Measurements from ENCODE around the gene RNF34.

RNF34 gene

DNA sequence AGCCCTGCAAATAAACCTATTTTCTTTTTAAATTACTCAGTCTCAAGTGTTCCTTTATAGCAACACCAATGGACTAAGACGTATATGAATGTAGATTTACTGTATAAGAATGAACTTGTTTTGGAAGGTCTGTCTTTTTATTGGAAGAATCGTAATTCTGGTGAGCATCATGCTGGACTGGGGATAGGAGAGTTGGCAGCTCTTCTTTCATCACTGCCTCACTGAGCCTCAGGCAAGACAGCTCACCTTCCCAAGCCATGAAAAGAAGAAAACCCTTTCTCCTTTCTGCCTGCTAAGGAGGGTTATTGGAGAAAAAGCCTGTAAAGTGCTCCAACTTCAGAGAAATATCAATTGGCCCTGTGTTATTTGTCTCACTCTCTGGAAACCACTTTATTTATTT lies 9.1 kb upstream of the RNF34 start:
- DNase-seq: no peak

DNA sequence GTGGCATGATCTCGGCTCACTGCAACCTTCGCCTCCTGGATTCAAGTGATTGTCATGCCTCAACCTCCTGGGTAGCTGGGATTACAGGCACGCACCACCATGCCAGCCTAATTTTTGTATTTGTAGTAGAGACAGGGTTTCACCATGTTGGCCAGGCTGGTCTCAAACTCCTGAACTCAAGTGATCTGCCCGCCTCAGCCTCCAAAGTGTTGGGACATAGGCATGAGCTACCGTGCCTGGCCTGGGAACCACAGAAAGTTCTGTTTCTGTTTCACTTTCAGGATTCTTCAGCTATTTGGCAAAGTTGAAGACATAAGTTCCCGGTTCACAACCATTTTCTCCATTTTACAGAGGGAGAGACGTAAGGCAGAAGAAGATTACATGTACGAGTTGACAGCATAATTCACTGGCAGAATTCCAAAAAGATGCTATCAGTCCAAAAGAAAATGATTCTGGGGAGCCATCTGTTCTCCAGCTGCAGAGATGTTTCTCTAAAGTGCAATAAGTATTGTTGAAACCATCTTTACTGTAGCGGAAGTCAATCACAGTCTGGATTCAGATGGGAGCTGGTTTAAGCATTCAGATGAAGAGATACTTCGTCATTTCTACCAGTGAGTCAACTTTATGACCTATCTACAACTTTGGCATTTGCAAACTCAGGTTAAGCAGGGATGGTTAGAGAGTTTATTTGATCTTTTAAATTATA lies 8.1 kb upstream of the RNF34 start:
- DNase-seq: no peak

DNA sequence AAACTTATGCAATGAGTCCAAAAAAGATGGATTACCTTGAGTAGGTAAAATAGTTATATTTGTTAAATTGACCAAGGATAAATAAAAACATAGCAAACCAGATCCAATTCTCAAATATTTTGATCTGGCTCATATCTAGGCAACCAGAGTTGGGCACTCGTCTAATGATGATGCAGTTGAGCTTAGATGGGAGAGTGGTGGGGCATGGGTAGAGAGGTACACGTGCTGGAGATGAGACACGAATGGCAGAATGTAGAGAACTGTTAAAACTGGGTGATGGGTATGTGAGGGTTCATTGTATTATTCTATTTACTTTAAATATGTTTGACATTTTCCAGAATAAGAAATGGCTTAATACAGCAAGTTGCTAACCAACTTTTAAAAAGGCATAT lies 7.6 kb upstream of the RNF34 start:
- DNase-seq: no peak

DNA sequence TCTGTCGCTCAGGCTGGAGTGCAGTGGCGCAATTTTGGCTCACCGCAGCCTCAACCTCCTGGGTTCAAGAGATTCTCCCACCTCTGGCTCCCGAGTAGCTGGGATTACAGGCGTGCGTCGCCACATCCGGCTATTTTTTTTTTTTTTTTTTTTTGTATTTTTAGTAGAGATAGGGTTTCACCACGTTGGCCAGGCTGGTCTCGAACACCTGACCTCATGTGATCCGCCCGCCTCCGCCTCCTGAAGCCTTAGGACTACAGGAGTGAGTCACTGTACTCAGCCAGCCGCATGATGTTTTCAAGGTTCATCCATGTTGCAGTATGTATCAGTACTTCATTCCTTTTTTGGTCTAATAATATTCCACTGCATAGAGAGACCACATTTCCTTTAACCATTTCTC lies 2.4 kb upstream of the RNF34 start:
- no peak for DNase-seq

DNA sequence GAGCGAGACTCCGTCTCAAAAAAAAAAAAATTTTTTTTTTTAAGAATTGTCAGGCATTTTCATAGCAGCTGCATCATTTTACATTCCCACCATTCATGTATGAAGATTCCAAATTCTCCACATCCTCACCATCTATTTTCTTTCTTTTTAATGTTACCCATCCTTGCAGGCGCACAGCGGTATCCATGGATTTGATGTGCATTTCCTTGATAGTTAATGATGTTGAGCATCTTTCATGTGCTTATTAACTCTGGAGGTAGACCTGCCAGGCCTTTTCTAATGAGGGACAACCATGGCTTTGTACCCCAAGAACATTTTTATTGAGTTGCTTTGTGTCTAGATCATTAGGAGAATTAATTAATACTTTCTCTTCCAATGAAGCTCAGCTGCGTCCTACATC lies 1.6 kb upstream of the RNF34 start:
- DNase-seq: no peak

DNA sequence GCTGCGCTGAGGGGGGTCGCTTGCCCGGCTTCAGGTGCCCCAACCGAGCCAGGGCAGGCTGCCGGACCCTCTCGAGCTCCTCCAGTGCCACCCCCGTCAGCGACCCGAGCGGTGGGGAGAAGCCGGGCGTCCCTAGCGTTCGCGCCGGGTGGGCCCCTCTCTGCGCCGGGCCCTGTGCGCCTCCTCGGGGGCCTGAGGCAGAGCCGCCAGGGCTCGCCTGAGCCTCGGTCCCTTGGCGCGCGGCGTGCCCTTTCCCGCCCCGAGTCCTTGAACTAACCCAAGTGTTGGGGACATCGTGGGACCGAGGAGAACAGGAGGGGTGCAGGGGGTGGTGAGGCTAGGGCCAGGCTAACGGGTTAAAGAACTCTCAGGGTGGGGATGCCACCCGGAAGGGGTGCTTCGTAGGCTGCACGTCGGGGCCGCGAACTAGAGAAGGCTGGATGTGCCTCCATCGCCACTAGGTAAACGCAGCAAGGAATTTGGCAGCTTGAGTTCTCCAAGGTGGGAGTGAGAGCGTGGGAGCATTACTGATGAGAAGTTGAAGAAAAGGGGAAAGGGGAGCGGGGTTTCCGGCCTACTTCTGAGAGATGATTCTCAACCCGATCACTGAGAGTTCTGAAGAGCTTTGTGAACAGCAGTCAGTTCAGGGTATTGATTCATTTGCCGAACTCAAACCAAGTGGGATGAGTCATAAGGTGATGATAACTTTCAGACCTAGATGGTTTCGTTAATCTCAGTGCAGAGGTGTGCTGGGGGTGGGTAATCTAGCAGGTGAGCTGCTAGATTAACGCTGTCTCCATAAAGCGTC lies 618 bp downstream of the RNF34 start:
- DNase-seq: peak in 1 of 2 experiments; percentile 19

DNA sequence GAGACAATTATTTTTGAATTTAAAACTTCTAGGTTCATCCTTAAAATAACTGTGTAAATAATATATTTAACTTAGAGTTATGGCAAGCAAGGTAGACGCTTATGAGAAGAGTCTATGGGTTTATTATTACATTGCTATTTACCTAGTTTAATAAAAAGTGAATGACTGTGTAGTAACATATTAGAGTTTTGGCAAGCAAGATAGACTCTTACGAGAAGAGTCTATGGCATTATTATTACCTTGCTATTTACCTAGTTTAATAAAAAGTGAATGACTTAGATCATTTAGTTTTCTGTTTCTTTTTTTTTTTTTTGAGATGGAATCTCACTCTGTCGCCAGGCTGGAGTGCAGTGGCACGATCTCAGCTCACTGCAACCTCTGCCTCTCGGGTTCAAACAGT lies 3.8 kb downstream of the RNF34 start:
- DNase-seq: no peak

DNA sequence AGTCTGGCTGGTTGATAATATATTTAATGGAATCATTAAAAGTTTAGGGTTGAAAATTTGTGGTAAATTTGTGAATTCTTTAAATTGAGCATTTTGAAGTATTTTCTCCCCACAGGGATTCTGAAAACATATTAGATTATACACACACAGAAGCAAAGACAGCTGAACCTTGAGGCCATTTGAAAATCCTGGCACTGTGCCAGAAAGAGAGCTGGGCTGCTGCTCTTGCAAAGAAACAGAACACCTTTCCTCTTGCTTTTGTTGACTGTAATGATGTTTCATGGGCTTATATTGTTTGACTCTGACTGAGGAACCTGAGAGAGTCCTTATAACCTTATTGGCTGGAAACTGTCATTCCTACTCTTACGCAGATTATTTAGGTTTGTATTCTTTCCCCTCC lies 4.8 kb downstream of the RNF34 start:
- DNase-seq: no peak

DNA sequence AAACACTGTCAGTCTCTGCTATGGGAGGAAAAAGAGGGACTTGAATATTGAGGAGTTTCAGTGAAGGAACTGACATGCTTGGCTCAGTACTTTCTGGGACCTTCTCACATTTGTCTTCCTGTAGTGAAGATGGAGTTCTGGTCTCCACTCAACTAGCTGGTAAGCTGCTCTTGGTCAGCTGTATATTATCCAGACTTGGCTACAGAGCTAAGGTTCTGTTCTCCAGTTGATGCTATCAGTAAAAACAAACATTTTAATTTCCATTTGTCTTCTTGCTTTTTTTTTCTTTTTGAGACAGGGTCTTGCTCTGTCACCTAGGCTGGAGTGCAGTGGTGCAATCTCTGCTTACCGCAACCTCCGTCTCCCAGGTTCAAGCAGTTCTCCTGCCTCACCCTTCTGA lies 5.3 kb downstream of the RNF34 start:
- DNase-seq: no peak

DNA sequence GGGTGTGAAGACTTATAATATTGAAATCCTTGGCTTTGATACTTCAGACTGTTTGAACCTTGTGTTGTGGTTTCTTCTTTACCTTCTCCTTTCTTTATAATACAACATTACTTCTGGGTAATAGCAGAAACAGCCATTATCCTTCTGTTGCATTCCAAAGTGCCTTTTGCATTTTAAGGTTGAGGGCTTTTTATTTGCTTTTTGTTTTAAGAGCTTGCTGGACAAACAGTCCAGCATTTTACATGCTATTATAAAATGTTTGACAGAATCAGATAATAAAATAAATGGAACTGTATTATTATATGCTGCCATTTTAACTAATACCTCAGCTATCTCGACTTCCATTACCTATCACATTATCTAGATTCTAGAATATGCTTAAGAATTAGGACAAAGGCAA lies 14.0 kb downstream of the RNF34 start:
- no peak for DNase-seq

DNA sequence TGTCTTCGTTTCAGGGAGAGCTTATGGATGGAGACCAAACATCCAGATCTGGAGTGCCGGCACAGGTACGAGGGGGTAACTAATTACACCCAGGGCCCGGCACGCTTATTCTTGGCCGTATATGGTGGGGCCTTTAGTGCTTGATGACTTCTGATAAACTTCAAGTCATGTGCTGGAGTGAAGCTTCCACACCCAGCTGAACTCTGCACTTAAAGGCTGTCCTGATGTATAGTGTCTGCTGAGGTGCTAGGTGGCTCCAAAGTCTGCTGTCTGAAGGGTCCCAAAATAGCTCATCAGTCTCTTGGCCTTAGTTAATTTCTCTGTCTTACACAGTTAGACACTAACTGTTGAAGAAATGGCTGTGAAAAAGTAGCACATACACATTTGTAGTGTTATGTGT lies 17.9 kb downstream of the RNF34 start:
- DNase-seq: no peak

DNA sequence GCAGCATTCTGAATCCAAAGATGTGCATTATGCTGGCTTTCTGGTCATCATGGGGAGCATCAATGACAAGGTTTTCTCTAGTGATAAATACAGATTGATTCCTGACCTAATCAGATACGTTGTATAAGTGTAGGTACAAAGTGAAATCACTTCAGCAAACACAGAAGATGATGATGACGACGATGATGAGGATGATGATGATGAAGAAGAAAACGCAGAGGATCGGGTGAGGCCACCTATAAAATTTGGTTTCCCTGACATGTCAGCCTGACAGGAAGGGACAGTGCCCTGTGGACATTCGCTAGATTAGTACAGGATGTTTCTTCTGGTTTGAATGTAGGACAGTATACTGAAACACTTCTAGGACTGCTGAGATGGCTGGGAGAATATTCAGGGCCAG lies 20.2 kb downstream of the RNF34 start:
- no peak for DNase-seq

DNA sequence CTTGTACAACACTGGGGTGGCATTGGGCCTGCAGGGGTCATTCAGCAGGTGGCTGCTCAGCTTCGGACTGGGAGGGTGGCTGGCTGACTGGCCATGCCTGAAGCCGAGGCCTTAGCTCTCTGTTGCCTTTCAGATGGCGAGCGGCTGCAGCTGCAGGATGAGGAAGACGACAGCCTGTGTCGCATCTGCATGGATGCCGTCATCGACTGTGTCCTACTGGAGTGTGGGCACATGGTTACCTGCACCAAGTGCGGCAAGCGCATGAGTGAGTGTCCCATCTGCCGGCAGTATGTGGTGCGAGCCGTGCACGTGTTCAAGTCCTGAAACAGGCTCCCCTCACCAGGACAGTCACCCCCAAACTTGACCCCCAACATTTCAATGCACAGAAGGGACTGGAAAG lies 23.3 kb downstream of the RNF34 start:
- DNase-seq: no peak

DNA sequence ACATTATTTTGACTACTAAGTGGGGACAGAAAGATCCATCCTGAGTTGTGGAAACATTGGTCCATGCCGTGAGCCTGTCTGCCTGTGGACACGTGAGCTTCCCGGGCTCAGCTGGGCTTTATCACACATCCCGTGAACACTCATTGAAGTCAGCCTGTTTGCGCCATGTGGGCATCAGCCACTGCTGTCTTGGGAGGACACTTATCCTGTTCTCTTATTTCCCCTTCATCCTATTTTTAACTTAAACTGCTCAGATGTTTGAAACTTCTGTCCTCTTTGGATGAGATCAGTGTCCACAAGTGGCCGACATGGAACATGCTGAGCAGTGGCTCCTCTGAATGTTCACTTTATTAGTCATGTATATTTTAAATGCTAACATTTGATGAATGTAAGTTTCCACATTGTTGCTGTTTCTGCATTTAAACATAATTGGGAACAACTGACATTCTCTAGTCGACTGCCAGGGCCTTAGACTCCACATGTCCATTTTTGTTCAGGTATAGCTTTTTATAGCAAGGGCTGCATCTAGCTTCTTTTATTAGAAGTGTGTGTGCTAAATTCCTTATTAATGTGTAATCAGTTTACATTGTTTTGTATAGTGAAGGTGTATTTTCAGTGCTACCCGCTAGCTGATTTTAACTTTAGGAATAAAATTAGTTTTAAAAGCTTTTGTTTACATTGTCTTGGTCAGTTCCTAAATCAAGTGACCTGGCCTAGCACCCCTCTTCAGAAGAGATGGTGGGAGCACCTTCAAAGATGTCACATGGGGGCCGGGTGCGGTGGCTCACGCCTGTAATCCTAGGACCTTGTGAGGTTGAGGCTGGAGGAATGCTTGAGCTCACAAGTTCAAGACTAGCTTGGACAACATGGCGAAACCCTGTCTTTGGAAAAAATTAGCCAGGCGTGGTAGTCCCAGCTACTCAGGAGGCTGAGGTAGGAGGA lies 24.0 kb downstream of the RNF34 start:
- DNase-seq: no peak

DNA sequence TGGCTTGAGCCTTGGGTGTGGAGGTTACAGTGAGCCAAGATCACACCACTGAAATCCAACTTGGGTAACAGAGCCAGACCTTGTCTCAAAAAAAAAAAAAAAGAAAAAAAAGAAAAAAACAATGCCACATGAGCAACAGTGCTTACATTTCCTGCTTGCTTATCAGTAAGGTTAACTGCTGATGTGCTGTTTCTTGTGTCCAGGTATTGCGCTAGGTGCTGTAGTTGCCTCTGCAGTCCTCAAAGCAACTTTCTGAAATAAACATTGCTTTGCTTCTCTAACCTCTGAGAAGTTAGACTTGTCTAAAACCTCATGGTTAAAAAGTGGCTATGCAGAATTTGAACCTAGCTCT lies 24.7 kb downstream of the RNF34 start:
- DNase-seq: no peak

DNA sequence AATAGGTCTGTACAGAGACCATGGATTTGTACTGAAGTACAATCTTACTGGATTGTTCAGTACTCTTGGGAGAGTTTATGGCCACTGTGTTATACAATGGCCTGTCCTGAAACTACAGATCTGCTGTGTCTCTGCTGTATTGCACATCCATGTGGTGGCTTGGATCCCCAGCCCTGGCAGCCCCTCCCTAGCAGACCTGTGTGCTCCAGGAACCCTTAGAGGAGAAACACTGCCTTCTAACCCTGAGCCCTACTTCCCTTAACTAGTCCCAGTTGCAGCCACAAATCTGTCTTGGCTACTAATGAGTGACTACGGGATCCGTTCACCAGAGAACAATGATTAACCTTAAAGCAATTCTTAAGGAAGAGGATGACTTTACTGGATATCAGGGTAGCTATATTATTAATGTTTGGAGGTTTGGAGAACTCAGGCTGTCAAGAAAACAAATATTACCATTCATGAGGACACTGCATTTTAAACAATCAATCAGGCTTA lies 27.7 kb downstream of the RNF34 start:
- DNase-seq: no peak

DNA sequence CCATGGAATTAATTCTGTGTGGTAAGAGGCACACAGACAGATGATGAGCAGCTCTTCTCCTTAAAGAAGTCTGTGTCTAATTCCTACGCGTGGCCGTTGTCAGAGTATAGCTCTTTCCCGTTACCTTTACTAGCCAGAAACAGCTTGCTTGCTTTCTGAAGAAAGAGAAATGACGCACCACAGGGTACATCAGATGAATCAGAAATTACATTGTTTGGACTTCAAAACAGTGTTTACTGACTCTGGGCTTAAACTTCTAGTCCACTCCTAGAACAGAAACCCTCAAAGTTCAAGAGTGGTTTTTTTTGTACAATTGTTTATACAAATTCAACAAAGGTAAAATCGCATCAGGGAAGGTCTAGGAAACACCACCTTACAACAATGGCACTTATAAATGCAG lies 29.0 kb downstream of the RNF34 start:
- DNase-seq: no peak

DNA sequence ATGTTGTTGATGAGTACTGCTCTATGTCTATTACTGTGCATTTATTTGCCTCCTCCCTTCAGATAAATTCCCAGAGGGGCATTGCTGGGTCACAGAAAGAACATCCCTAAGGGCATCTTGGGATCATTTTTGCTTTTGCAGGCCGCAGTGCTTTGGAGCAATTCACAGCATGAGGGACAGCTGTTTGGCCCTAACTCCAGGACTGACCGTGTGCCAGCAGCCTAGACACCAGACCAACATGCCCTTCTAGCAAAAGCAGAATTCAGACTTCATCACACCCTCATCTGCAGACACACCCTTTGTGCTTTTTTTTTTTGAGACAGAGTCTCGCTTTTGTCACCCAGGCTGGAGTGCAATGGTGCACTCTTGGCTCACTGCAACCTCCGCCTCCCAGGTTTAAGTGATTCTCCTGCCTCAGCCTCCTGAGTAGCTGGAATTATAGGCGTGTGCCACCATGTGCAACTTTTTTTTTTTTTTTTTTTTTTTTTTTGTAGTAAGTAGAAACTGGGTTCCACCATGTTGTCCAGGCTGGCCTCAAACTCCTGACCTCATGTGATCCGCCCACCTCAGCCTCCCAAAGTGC lies 31.0 kb downstream of the RNF34 start:
- DNase-seq: no peak

DNA sequence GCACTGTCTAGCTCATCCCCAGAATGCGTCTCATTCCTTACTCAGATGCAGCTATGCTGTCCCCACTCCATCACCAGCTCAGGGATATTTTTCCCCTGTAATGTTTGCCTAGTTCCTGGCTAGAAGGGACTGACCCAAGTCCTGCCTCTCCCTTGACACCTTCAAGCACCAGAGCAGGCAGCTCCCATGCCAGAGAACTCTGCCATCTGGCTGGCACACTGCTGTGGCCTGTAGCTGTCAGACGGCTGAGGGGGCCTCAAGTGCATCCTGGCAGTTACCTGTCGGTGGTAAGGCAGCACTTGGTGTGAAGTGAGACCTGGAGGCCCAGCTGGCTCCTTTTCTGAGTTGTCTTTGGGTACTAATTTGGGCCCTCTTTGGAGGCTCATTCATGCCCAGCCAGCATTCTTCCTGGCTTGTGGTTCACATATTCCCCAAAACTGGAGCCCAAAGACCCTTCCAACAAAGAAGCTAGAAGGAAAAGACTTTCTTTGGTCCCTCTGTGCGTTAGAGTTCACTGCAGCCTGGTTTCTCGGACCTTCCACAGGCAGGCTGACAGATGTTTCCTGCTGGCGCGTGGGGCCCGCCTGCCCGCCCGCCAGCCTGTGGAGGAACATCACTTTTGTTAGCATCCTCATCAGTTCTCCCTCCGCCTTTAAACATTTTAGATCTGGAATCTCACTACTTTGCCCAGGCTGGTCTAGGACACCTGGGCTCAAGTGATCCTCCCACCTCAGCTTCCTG lies 33.0 kb downstream of the RNF34 start:
- DNase-seq: no peak

DNA sequence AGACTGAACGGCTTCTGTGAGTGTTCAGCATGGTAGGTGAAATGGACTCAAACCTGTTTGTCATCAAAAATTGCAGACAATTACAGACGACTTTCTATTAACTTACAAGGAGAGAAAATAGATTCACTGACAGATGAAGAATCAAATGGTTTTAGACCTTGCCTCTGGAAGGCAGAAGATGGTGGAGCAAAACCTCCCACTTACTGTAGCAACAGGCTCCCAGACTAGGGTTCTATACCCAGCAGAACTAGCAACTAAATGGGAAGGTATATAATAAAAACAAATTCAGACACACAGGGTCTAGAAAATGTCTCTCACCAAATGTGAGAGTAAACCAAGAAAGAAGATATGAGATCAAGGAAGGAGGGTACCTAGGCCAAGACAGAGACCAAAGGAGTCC lies 36.8 kb downstream of the RNF34 start:
- DNase-seq: no peak

DNA sequence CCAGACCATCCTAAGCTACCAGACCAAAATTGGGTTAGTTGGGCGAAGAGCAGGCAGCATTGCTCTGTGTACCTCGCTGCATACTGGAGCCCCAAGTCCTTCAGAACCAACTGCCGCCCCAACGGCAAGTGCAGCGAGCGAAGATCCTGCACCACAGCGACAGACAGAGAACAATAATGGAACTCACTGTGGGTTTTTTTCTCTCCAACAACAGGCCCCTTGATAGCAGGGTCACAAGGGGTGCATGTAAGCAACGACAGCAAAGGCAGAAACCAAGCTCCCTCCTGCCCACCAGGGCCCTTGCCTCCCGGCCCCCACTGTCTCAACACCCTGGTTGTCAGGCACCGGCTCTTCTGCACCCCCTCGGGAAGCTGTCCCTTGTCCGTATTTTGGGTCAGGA lies 39.0 kb downstream of the RNF34 start:
- no peak for DNase-seq

DNA sequence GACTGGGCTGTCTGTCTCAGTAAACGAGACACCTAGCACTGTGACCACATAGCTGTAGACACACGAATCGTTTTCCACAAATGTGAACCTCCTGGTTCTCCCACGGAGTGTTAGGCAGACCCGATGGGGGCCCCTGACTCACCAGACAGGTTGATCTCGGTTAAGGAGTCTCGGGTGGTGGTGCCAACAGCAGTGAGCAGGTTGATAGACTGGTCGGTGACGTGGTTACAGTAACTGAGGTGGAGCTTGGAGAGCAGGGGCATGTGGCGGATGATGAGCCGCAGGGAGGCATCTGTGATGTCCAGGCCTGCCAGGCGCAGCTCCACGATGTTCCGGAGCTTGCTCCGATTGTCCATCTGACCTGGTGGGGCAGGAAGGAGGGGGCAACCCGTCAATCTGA lies 39.8 kb downstream of the RNF34 start:
- DNase-seq: no peak

Measured in AML-193 (cell line).